Measurements from ENCODE around the gene RAB11FIP4.

RAB11FIP4 gene

DNA sequence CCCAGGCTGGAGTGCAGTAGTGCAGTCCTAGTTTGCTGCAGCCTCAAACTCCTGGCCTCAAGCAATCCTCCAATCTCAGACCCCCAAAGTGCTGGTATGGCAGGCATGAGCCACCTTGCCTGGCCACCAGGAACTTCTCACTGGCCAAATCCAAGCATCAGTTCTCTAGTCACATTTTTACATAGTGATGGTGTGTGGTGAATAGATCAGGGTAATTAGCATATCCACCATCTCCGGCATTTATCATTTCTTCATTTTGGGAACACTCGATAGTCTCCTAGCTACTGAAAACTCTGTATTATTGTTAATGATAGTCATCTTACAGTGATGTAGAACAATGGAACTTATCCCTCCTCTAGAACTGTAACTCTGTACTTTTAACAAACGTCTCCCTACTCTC lies 58.3 kb downstream of the RAB11FIP4 start:
- TF ChIP-seq, protein P1, sequence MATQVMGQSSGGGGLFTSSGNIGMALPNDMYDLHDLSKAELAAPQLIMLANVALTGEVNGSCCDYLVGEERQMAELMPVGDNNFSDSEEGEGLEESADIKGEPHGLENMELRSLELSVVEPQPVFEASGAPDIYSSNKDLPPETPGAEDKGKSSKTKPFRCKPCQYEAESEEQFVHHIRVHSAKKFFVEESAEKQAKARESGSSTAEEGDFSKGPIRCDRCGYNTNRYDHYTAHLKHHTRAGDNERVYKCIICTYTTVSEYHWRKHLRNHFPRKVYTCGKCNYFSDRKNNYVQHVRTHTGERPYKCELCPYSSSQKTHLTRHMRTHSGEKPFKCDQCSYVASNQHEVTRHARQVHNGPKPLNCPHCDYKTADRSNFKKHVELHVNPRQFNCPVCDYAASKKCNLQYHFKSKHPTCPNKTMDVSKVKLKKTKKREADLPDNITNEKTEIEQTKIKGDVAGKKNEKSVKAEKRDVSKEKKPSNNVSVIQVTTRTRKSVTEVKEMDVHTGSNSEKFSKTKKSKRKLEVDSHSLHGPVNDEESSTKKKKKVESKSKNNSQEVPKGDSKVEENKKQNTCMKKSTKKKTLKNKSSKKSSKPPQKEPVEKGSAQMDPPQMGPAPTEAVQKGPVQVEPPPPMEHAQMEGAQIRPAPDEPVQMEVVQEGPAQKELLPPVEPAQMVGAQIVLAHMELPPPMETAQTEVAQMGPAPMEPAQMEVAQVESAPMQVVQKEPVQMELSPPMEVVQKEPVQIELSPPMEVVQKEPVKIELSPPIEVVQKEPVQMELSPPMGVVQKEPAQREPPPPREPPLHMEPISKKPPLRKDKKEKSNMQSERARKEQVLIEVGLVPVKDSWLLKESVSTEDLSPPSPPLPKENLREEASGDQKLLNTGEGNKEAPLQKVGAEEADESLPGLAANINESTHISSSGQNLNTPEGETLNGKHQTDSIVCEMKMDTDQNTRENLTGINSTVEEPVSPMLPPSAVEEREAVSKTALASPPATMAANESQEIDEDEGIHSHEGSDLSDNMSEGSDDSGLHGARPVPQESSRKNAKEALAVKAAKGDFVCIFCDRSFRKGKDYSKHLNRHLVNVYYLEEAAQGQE (IDR thresholded peaks at IDR 0.05; ENCODE audit: insufficient read depth in 1 of 2, low read depth in 2 of 2, low read length in 2 of 2) = no peak
- no peak for TF ChIP-seq TAF1 (IDR thresholded peaks at IDR 0.05; ENCODE audit: borderline replicate concordance, insufficient read depth, low read length)
- no peak for TF ChIP-seq POLR2AphosphoS5 (IDR thresholded peaks at IDR 0.05; ENCODE audit: low read depth, low read length)
- no peak for TF ChIP-seq SIN3A (IDR thresholded peaks at IDR 0.05; ENCODE audit: borderline replicate concordance, insufficient read depth, low read length)
- no peak for TF ChIP-seq FOXP2 (optimal IDR thresholded peaks at IDR 0.05; ENCODE audit: borderline replicate concordance, extremely low read depth, extremely low read length, insufficient read depth)

DNA sequence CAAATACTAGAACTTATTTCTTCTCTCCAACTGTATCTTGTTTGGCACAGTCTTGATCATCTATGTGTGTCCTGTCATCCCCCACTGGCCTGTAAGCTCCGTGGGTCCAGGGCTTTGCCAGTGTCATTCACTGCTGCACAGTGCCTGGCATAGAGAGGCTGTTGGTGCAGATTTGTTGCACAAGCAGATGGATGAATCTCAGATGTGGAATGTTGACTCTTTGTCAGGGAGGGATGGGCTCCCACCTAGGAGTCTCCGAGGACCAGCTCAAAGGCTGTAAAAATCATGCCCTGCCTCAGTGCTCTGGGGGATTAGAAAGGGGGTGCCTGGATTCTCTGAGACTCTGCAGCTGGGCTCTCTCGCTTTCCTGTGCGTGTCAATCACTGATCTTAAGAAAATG lies 60.6 kb downstream of the RAB11FIP4 start:
- no peak for TF ChIP-seq FOXP2 (optimal IDR thresholded peaks at IDR 0.05; ENCODE audit: borderline replicate concordance, extremely low read depth, extremely low read length, insufficient read depth)
- no peak for TF ChIP-seq SIN3A (IDR thresholded peaks at IDR 0.05; ENCODE audit: borderline replicate concordance, insufficient read depth, low read length)
- no peak for TF ChIP-seq POLR2AphosphoS5 (IDR thresholded peaks at IDR 0.05; ENCODE audit: low read depth, low read length)
- no peak for TF ChIP-seq TAF1 (IDR thresholded peaks at IDR 0.05; ENCODE audit: borderline replicate concordance, insufficient read depth, low read length)
- TF ChIP-seq, protein P1 (IDR thresholded peaks at IDR 0.05; ENCODE audit: insufficient read depth in 1 of 2, low read depth in 2 of 2, low read length in 2 of 2) = no peak

DNA sequence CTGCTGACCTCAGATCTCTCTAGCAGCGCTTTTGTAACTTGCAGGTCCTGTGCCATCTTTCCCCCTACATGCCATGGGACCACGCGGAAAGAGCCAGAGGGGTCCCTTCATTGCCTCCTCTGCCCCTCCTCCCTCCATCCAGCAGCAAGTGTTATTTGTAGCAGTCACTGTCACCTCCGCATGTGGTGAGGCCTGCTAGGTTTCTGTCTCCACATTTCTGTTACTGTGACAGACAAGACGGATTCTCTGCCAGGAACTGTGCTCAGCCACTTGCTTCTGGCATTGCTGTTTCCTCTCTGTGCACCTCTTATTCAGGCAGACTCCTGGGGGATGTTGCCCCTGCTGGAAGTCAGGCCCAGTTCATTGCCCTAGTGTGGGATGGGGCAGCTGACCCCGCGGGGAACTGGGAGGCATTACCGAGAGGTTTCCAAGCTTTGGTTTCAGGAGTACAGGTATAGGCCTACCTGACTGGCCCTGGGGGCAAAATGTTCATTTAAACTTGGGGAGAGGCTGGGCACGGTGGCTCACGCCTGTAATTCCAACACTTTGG lies 61.2 kb downstream of the RAB11FIP4 start:
- TF ChIP-seq TAF1 (IDR thresholded peaks at IDR 0.05; ENCODE audit: borderline replicate concordance, insufficient read depth, low read length) (no peak), FOXP2 (optimal IDR thresholded peaks at IDR 0.05; ENCODE audit: borderline replicate concordance, extremely low read depth, extremely low read length, insufficient read depth) (no peak), POLR2AphosphoS5 (IDR thresholded peaks at IDR 0.05; ENCODE audit: low read depth, low read length) (no peak)

DNA sequence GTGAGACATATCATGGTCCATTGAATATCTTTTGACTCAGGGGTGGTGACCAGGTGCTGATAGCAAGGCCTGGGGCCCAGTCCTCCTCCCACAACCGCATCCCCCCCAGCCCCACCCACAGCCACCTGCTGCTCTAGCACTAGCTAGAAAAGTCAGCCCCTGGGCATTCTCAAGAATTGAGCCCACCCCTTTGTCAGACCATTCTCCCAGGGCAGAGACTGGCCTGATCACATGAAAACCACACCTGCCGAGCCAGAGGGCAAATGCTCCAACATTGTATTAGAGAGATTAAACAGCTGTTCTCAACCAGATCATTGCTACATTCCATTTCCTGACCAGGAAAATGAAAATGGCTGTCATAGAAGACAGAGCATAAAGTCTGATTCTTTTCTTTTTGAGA lies 62.4 kb downstream of the RAB11FIP4 start:
- TF ChIP-seq TAF1 (IDR thresholded peaks at IDR 0.05; ENCODE audit: borderline replicate concordance, insufficient read depth, low read length) (no peak), POLR2AphosphoS5 (IDR thresholded peaks at IDR 0.05; ENCODE audit: low read depth, low read length) (no peak), SIN3A (IDR thresholded peaks at IDR 0.05; ENCODE audit: borderline replicate concordance, insufficient read depth, low read length) (no peak), FOXP2 (optimal IDR thresholded peaks at IDR 0.05; ENCODE audit: borderline replicate concordance, extremely low read depth, extremely low read length, insufficient read depth) (no peak)
- TF ChIP-seq, protein P1 (IDR thresholded peaks at IDR 0.05; ENCODE audit: insufficient read depth in 1 of 2, low read depth in 2 of 2, low read length in 2 of 2) = no peak

DNA sequence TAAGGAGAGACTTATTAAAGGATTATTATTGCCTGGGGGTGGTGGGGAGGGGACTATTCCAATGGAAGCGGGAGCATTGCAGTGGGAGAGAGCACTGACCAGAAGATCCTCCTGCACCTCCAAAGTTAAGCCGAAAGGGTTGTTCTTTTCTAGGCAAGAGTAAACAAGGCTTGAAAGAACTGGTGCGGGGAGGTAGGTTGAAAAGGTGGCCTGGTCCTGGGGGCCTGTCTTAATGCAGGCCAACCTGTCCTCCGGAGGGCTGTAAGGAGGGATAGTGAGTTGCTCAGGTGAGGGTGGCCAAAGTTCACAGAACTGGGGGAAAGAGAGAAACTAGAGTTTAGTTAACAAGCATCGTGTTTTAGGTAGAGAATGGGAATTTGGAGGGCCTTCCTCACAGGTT lies 65.3 kb downstream of the RAB11FIP4 start:
- TF ChIP-seq POLR2AphosphoS5 (IDR thresholded peaks at IDR 0.05; ENCODE audit: low read depth, low read length) (no peak), SIN3A (IDR thresholded peaks at IDR 0.05; ENCODE audit: borderline replicate concordance, insufficient read depth, low read length) (no peak), FOXP2 (optimal IDR thresholded peaks at IDR 0.05; ENCODE audit: borderline replicate concordance, extremely low read depth, extremely low read length, insufficient read depth) (no peak), TAF1 (IDR thresholded peaks at IDR 0.05; ENCODE audit: borderline replicate concordance, insufficient read depth, low read length) (no peak)
- TF ChIP-seq, protein P1 (IDR thresholded peaks at IDR 0.05; ENCODE audit: insufficient read depth in 1 of 2, low read depth in 2 of 2, low read length in 2 of 2) = no peak

All from PFSK-1 (cell line).